Lower leg skin (tissue), 4 donors: ENCODE results near the gene KISS1R. TPM values are rescaled to one million over a fixed set of nuclear protein-coding genes. Genes with fewer than 3 reads are reported as not detected.
"Not testable (repeated sequence)": the region's sequence is repeated elsewhere in the genome, so short reads cannot be mapped to it uniquely, and the experiment has no call there.

Source experiments
- DNase-seq, 2 donors: peaks; one replicate each; pipeline ENCODE4 v3.0.0-alpha.2; 2019; ENCODE audit warnings: low spot score in 2 of 2
- H3K4me3 ChIP-seq: fragments of 200-600 bp; sonication (generic); 2 replicates; pipeline ENCODE4 v1.5.1; 2017; ENCODE audit warnings: mild to moderate bottlenecking, low read depth; ENCODE audit not compliant: poor library complexity, severe bottlenecking
- POLR2A ChIP-seq, 2 donors: fragments of 450-650 bp; IDR thresholded peaks; one replicate each; pipeline ENCODE4 v1.6.1; 2016 to 2017; ENCODE audit warnings: antibody characterized with exemption in 2 of 2, mild to moderate bottlenecking in 1 of 2, moderate library complexity in 1 of 2
- WGBS, 2 donors: methylation state at CpG; one replicate each; pipeline ENCODE4 v1.1.5; 2018; 5-methylcytosine and 5-hydroxymethylcytosine counted together
- intact Hi-C: fragments of 100-400 bp; cut with DNase I; formaldehyde crosslinking; loops from one replicate; pipeline ENCODE4 v1.15.0; 2023; ENCODE audit warnings: low total_unique reads
- total RNA-seq, 4 donors: library from RNA; depleted of rRNA; stranded (reverse); fragments of >200 nt; gene quantifications; one replicate each; pipeline ENCODE4 v1.1.0, GENCODE V29; 2016
- TF ChIP-seq, protein P1 (sequence below), 3 donors: fragments of 450-650 bp; IDR thresholded peaks; one replicate each; pipeline ENCODE4 v1.5.1; 2016; ENCODE audit warnings: antibody characterized with exemption in 3 of 3, mild to moderate bottlenecking in 3 of 3, moderate library complexity in 2 of 3

KISS1R gene
- total RNA-seq, 4 donors from 2014 or later = 0.88 to 3.5 TPM; not detected in 2

DNA sequence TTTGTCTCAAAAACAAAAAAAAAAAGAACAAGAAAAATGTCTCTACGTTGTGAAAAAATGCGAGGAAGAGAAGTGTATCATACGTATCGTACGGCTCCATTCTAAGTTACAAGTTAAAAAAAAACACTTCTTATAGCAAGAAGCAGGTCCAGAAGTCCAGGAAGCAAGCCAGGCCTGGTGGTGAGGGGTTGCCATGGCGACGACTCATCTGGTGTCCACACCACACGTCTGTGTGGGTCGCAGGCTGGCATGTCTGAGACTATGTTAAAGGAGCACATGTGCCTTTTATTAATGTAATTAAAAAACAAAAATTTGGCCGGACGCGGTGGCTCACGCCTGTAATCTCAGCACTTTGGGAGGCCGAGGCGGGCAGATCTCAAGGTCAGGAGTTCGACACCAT lies 30.1 kb upstream of the KISS1R start:
- no peak overlapping the region for H3K4me3 ChIP-seq
- intact Hi-C loops = no loop called here
- no peak for DNase-seq
- no peak for TF ChIP-seq POLR2A (IDR thresholded peaks at IDR 0.05)
- TF ChIP-seq, protein P1, sequence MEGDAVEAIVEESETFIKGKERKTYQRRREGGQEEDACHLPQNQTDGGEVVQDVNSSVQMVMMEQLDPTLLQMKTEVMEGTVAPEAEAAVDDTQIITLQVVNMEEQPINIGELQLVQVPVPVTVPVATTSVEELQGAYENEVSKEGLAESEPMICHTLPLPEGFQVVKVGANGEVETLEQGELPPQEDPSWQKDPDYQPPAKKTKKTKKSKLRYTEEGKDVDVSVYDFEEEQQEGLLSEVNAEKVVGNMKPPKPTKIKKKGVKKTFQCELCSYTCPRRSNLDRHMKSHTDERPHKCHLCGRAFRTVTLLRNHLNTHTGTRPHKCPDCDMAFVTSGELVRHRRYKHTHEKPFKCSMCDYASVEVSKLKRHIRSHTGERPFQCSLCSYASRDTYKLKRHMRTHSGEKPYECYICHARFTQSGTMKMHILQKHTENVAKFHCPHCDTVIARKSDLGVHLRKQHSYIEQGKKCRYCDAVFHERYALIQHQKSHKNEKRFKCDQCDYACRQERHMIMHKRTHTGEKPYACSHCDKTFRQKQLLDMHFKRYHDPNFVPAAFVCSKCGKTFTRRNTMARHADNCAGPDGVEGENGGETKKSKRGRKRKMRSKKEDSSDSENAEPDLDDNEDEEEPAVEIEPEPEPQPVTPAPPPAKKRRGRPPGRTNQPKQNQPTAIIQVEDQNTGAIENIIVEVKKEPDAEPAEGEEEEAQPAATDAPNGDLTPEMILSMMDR (IDR thresholded peaks at IDR 0.05) = no peak
- WGBS, 2 donors = 83 to 88% methylated on average over 16 of the region's 16 CpGs

DNA sequence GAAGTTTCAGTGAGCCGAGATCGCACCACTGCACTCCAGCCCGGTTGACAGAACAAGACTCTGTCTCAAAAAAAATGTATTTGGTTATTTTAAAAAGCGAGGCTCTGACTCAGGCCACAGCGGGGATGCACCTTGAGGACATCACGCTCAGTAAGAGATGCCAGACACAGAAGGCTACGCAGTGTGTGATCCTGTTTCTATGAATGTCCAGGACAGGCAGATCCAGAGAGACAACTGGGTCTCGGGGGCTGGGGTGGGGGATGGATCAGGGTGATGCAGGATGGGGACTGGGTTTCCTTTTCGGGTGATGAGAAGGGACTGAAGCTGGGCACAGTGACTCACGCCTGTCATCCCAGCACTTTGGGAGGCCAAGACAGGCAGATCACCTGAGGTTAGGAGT lies 29.5 kb upstream of the KISS1R start:
- no peak overlapping the region for H3K4me3 ChIP-seq
- DNase-seq = no peak
- intact Hi-C loops = no loop called here
- WGBS, 2 donors = 93 to 94% methylated on average over 10 of the region's 10 CpGs
- TF ChIP-seq POLR2A (IDR thresholded peaks at IDR 0.05) = no peak
- TF ChIP-seq, protein P1 (IDR thresholded peaks at IDR 0.05) = no peak

DNA sequence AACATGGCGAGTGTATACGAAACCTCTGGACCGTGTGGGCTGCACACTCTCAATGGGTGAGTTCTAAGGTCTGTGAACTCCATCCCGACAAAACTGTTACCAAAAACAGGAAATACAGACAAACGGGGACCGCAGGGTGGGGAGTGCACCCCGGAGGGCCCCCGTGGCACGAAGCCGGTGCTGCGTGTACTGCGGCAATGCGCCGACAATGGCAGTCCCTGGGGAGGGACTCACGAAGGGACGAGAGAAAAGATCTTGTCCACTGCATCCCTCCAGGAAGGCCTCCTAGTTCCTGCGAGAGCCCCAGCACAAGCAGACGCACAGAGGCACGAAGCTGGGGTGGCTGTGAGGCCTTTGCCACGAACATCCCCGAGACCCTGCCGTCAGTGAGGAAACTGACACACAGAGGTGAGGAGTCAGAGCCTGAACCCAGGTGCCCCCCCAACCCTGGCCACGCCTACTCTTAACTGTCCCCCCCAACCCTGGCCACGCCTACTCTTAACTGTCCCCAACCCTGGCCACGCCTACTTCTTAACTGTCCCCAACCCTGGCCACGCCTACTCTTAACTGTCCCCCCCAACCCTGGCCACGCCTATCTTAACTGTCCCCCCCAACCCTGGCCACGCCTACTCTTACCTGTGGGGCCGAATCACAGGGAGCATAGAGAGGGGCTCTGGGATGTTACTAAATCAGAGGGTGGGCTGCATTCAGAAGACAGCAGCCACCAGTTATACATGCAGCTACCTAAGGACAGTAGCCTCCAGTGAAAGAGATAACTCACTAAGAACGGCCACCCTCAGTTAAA lies 28.4 kb upstream of the KISS1R start:
- WGBS, 2 donors = 91 to 92% methylated on average over 30 of the region's 30 CpGs
- DNase-seq = no peak
- H3K4me3 ChIP-seq = no peak overlapping the region
- TF ChIP-seq, protein P1 (IDR thresholded peaks at IDR 0.05) = no peak
- no peak for TF ChIP-seq POLR2A (IDR thresholded peaks at IDR 0.05)
- intact Hi-C loops = no loop called here

DNA sequence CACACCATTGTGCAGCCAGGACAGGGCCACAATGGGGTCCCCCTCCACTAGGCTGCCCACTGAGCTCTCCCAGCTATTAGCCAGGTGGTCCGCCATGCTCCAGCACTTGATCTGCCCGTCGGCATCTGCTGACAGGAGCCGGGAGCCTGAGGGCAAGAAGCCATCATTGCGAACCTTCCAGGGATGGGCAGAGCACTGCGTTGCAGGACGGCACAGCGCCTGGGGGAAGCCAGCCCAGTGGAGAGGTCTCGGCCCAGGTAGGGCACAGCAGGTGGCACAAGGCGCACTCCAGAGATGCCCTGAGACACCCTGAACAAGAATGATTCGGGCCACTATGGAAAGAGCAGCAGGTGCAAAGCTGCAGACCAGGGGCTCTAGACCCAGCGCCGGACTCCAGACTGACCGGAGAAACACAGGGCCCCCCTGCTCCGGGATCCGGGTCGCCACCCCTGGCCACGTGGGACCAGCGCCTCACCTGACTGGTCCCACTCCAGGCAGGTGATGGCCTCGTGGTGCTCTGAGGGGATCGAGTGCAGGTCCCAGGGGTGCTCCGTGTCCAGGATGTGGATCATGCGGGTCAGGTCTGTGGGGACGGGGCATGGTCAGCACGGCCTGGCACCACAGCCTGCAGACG lies 27.4 kb upstream of the KISS1R start:
- intact Hi-C loops = no loop called here
- DNase-seq = no peak
- H3K4me3 ChIP-seq = no peak overlapping the region
- WGBS, 2 donors = 93% methylated on average over 19 to 22 of the region's 26 CpGs
- TF ChIP-seq POLR2A (IDR thresholded peaks at IDR 0.05) = no peak
- TF ChIP-seq, protein P1 (IDR thresholded peaks at IDR 0.05) = no peak

DNA sequence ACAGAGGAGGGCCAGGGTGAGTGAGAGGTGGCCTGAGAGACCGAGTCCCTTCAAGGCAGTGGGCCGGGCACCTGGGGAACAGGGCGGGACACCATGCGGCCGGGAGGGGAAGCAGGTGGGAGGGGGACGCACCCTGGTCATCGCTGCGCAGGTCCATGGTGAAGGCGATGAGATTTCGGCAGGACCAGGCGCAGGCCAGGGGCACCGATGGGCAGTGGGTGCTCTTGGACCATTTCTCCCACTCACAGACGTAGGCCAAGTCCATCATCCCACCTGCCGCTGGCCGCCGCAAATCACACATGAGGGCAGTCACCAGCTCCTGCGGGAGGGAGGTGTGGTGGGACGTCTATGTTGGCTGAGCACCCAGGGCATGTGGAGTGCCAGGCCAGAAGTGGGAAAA lies 26.3 kb upstream of the KISS1R start:
- DNase-seq = no peak
- TF ChIP-seq, protein P1 (IDR thresholded peaks at IDR 0.05) = no peak
- no peak for TF ChIP-seq POLR2A (IDR thresholded peaks at IDR 0.05)
- H3K4me3 ChIP-seq = no peak overlapping the region
- intact Hi-C loops = no loop called here
- 84 to 92% methylated on average over 18 of the region's 18 CpGs for WGBS, 2 donors

DNA sequence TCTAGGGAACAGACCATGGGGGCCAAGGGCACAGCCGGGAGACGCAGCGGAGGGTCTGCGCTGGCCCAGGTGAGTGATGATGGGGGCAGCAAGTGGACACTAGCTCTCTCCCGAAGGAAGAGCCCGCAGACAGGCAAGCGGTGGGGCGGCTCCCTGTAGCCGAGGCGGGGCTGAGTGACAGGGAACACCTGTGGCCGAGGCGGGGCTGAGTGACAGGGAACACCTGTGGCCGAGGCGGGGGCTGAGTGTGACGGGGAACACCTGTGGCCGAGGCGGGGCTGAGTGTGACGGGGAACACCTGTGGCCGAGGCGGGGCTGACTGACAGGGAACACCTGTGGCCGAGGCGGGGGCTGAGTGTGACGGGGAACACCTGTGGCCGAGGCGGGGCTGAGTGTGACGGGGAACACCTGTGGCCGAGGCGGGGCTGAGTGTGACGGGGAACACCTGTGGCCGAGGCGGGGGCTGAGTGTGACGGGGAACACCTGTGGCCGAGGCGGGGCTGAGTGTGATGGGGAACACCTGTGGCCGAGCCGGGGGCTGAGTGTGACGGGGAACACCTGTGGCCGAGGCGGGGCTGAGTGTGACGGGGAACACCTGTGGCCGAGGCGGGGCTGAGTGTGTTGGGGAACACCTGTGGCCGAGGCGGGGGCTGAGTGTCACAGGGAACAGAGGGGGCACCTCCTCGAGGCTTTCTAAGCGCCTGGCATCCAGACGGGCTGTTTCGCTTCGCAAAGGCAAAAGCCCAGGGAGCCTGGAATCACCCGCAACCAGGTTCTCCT lies 25.5 kb upstream of the KISS1R start:
- H3K4me3 ChIP-seq, DNase-seq, intact Hi-C loops: not testable (repeated sequence)
- 61 to 63% methylated on average over 31 to 46 of the region's 50 CpGs for WGBS, 2 donors
